ENCODE measurements around the gene ALPP. TPM values are rescaled to one million over a fixed set of nuclear protein-coding genes. Genes with fewer than 3 reads are reported as not detected.

The ALPP gene
- total RNA-seq, result not detected in 2 replicates

GRCh38 chr2:232378735-232379151 lies at the start of gene ALPP:
ALPP (plus strand) TSS chr2:232378751; CDS start chr2:232378803, 52 bp downstream.

GRCh38 chr2:232406556-232407310 lies 28.2 kb downstream of the ALPP start, which contains the start of gene ALPG:
ALPG (plus strand) TSS chr2:232406844; CDS start chr2:232406895, 51 bp downstream.

Other genes starting within 250 kb of the ALPP start
- gene ALPG, start 28.1 kb downstream of the ALPP start, total RNA-seq, result not detected in 2 replicates
- gene ALPI, start 77.4 kb downstream of the ALPP start, total RNA-seq, result not detected in 2 replicates
- 0.33 TPM in 1 of 2 replicates, not detected in the other for gene ECEL1, start 109.1 kb downstream of the ALPP start, total RNA-seq
- not detected in 2 replicates for gene PRSS56, start 141.6 kb downstream of the ALPP start, total RNA-seq
- not detected in 2 replicates for gene CHRND, start 147.4 kb downstream of the ALPP start, total RNA-seq
- gene CHRNG, start 160.9 kb downstream of the ALPP start, total RNA-seq, result not detected in 2 replicates
- 1.4 and 2.3 TPM in 2 replicates for gene TIGD1, start 171.8 kb downstream of the ALPP start, total RNA-seq
- gene EIF4E2, start 171.9 kb downstream of the ALPP start, total RNA-seq, result 59.1 and 85.1 TPM in 2 replicates